GM19328 (cell line): Measurements from ENCODE around the gene CRNKL1.
"Not testable (repeated sequence)": the region's sequence is repeated elsewhere in the genome, so short reads cannot be mapped to it uniquely, and the experiment has no call there.

Experiments used
- ATAC-seq: cut with Tn5 transposase; IDR thresholded peaks from one replicate; pipeline ENCODE4 v1.9.1; 2021; ENCODE audit warnings: mild to moderate bottlenecking, moderate library complexity; ENCODE audit not compliant: unreplicated experiment

Gene CRNKL1

GRCh38 chr20:20010639-20011500 is 41.4 kb downstream of the CRNKL1 start:
- no peak for ATAC-seq

DNA sequence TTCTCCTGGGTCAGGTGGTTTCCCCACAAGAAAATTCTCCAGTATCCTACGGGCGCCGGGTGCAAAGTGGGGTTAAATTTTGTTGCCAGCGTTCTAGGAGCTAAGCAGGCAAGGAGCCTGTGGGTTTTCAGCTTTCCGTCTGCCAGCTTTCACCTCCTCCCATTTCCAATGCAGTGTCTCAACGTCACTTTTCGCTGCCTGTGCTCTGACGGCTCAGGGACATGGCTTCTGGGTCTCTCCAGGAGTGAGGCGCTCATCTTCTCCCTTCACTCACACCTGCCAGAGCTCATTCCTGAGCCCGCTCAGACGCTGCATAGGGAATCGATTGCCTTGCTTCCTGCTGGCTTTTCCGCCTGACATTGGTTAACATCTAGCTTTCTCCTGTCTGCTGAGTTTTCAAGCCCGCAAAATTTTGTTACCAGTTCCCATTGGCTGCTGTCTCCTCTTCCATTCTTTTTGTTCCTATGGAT is 42.4 kb downstream of the CRNKL1 start:
- ATAC-seq: no peak

DNA sequence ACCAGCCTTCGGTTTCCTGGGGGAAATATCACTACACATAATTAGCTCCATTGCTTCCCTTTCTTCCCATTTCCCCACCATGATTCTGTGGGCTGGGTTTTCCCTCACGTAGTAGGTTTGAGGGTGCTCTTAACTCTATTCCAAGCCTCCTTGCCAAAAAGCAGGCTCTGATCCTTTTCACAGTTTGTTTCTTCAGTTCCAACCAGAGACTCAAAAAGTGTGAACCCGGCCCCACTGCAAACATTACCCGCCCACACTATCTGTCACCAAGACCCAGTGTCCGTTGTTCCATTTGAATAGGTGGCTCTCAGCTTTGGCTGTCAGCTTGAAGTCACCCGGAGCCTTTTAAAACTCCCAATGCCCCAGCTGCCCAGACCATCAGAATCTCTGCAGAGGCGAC is 46.9 kb downstream of the CRNKL1 start:
- ATAC-seq: no peak

DNA sequence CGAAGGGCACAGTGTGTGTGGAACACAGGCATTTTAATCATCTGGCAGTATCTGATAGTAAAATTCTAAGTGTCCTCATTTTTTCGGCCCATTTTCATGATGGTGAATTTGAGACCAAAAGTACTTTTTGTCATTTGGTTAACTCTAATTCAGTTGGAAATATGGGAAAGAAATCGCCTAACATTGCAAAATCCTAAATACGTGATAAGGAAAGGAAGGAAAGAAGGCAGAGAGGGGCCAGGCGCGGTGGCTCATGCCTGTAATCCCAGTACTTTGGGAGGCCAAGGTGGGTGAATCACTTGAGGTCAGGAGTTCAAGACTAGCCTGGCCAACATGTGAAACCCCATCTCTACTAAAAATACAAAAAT is 48.3 kb downstream of the CRNKL1 start:
- ATAC-seq: not testable (repeated sequence)

DNA sequence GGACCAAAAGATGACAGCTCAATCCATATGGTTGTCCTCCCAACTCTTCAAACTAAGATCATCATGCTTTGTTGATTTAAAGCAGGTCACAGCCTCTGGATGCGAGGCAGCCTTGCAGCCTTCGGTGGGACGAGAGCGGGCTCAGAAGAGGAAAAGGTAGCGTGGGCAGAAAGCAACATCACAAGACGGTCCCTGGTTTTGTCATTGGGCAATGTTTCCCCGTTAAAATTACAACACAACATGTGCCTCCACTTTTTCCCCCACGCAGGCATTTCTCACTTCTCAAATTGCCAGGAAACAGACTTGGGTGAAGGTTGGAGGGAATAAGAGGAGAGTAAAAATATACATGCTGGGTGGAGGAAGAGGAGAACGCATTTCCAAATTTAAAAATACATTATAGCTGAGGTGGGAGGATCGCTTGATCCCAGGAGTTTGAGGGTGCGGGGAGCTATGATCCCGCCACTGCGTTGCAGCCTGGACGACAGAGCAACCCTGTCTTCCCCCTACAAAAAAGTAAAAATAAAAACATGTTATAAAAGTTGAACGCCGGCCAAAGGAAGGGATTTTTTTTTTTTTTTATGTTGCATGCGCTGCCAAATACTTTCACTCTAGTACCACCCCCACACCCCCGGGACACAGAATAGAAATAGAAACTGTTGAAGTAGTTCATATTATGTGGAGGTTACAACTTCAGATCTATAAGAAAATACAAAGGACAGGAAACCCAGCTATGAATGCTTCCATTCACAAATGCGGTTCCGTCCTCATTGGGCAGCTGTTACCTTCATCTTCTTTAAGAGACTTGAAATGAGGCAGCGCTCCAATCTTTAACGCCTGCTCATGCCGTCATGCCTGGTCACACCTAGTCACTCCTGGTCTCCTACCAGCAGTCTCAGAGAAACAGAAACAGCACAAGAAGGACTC is 49.0 kb downstream of the CRNKL1 start:
- ATAC-seq: no peak

- ATAC-seq: no peak
Measured at GRCh38 chr20:20002101-20002998, 49.9 kb downstream of the CRNKL1 start.

DNA sequence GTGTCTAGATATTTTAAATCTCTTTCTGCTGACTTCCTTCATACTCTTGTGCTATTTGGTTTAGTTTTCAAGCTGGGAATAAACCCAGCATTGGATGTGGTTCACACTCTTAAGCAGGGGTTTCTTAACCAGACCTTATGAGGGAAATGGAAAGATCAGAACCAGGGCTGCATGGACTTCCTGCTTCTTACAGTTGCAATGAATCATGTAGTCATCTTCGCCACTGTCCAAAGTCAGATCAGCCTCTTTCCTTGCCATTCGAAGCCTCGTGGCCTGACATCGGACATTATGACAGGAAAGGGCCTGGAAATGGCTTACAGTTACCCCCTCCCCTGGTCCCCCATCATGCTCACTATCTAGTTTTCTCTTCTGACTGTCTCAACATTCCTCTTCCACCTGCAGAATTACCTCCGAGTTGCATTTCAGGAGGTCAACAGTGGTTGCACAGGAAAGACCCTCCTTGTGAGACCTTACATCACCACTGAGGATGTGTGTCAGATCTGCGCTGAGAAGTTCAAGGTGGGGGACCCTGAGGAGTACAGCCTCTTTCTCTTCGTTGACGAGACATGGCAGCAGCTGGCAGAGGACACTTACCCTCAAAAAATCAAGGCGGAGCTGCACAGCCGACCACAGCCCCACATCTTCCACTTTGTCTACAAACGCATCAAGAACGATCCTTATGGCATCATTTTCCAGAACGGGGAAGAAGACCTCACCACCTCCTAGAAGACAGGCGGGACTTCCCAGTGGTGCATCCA is 51.9 kb downstream of the CRNKL1 start:
- ATAC-seq: no peak

DNA sequence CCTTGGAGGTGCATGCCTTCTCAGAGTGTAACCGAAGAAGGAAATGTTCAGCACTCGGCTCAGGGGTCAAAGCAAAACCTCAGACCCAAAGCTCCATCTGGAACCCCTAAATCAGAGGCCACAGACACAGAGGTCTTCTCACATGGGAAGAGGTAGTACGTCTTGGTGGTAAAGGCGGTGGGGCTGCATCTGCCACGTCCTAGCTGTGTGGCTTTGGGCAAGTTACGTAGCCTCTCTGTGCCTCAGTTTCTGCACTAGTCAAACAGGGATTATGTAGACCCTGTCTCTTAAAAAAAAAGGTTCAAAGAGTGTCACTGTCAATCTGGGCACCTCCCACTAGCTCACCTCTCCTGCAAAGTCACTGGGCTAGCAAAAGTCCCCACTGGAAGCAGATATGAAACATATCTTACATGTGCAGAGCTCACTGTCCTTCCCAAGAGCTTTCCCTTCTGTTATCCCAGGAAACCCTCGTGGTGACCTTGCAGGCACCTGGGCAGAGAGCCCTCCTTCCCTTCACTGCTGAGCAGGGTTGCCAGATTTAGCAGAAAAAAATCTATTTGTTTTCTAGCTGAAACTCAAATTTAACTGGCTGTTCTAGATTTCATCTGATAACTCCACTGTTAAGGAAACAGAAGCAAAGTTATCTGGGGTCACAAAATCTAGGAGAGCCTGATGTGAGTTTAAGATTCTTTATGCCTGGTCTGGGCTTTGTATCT is 53.1 kb downstream of the CRNKL1 start:
- no peak for ATAC-seq

DNA sequence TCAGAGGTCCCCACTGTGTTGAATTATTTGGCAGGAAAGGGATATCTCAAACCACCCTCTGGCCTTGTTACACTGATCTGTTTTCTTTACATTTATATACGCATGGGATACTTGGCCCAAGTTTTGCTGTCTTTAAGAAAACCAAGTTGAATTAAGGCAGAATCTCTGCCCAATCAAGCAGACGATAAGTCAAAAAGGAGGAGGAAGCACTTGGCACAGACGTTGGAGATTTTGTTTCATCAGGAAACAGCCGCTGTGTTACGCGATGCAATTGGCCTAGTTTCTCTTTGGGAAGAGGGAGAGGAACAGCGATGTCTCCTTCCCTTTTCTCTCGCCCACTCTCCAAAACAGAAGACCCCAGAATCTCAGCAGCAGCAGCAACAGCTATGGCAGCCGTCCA is 55.3 kb downstream of the CRNKL1 start:
- no peak for ATAC-seq

- no peak for ATAC-seq
Measured at GRCh38 chr20:19996222-19996621, 56.0 kb downstream of the CRNKL1 start.

- ATAC-seq: no peak
Measured at GRCh38 chr20:19995220-19995863, 56.9 kb downstream of the CRNKL1 start.

- ATAC-seq: no peak
Measured at GRCh38 chr20:19993958-19994669, 58.2 kb downstream of the CRNKL1 start.

- no peak for ATAC-seq
Measured at GRCh38 chr20:19992996-19993908, 59.0 kb downstream of the CRNKL1 start.

GRCh38 chr20:19991854-19992253 is 60.4 kb downstream of the CRNKL1 start:
- ATAC-seq: no peak

- no peak for ATAC-seq
Measured at GRCh38 chr20:19991308-19991707, 61.0 kb downstream of the CRNKL1 start.

- ATAC-seq: no peak
Measured at GRCh38 chr20:19990850-19991249, 61.4 kb downstream of the CRNKL1 start.

DNA sequence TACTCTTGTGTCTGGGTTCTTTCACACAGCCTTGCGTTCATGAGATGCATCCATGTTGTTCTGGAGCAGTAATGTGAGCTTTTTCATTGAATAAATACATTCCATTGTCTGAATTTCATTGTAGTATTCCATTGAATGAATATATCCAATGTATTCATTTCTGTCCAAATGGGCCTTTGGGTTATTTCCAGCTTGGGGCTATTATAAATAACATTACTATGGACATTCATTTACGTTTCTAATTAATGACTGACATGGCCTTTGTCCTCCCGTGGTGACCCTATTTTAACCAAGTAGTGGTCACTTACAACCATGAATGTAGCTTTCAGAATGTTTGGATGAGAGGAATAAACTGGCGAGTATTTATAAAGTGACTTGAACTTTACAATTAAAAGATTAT is 65.2 kb downstream of the CRNKL1 start:
- ATAC-seq: no peak
